H1 (cell line): ENCODE results near the gene PPIL6. TPM values are rescaled to one million over a fixed set of nuclear protein-coding genes. Genes with fewer than 3 reads are reported as not detected.

Experiments
- BCL11A ChIP-seq, 2 experiments: IDR thresholded peaks; one replicate each; pipeline ENCODE4 v1.6.1; 2011; ENCODE audit warnings: low read depth in 2 of 2, low read length in 2 of 2, mild to moderate bottlenecking in 2 of 2
- CHD1 ChIP-seq: IDR thresholded peaks from 2 replicates; pipeline ENCODE4 v1.6.1; 2012; ENCODE audit warnings: low read depth, low read length, improper control_type of control experiment
- polyA plus RNA-seq, 7 experiments: library from polyadenylated mRNA; depleted of rRNA in 3 of 7; stranded (reverse) in 5 of 7; unstranded in 2 of 7; fragments of >200 nt in 5 of 7; fragments of 200-250 nt in 2 of 7; gene quantifications; 1 replicate in 5 of 7; 2 replicates in 1 of 7; 4 replicates in 1 of 7; pipeline versions ENCODE4 v1.2.1 to v1.2.3, GENCODE V29; 2011 to 2013; ENCODE audit warnings: missing spikeins in 2 of 7, mixed read lengths in 2 of 7
- total RNA-seq: library from RNA; stranded (reverse); fragmentation: NEBNext Ultra II Directional; extraction: Animal tissue kit (Norgen Biotek cat#: 25700); gene quantifications from 2 replicates; pipeline ENCODE4 v1.2.1, GENCODE V29; 2021

PPIL6 gene
- total and polyA plus RNA-seq, 2 of the 8 experiments (the other 6 are each of a cell fraction or from before 2014, with no cell fraction given): 0.42 to 1.3 TPM

GRCh38 chr6:109451376-109451775 lies 10.9 kb upstream of the PPIL6 start (continued):
- TF ChIP-seq CHD1 (no peak), BCL11A (IDR thresholded peaks at IDR 0.05; ENCODE audit: low read depth in 2 of 2, low read length in 2 of 2) (no peak)
- TF ChIP-seq, all 59 proteins: peak for 0
